ENCODE data around the gene NPR2.

NPR2 gene

DNA sequence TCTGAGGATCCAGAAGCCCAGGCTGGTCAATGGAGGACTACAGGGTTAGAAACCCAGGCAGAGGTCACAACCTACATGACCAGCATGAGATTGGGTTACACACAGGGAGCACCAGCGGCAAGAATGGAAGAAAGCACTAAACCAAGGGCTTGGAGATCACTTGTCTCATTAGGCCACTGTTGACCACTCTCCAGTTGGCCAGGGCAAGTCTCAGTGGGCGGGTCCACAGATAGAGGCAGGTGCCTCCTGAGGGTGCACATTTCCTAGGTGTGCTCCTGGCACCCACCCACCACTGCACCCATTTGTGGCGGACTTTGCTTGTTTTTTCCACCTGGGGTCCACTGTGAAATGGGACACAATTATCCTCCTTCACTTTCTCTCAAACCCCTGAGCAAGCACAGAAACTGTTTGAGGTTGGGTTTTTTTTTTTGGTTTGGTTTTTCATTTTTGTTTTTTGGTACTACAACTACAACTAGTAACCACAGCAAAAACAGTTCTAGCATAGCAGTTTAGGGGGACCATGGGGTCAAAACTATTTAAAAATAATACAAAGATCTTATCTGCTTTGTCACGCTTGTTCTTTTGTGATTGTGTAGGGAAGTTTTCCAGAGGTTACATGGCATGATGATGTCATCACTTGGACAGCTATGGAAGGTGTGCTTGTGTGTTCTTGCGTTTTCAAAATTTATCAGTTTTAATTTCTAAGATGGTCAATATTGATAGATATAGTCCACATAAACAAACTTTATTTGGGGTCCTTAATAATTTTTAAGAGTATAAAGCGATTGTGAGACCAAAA is 6.1 kb downstream of the NPR2 start:
- H3K27ac ChIP-seq (ENCODE audit: insufficient read depth, low read length, poor library complexity, severe bottlenecking), result no peak overlapping the region

DNA sequence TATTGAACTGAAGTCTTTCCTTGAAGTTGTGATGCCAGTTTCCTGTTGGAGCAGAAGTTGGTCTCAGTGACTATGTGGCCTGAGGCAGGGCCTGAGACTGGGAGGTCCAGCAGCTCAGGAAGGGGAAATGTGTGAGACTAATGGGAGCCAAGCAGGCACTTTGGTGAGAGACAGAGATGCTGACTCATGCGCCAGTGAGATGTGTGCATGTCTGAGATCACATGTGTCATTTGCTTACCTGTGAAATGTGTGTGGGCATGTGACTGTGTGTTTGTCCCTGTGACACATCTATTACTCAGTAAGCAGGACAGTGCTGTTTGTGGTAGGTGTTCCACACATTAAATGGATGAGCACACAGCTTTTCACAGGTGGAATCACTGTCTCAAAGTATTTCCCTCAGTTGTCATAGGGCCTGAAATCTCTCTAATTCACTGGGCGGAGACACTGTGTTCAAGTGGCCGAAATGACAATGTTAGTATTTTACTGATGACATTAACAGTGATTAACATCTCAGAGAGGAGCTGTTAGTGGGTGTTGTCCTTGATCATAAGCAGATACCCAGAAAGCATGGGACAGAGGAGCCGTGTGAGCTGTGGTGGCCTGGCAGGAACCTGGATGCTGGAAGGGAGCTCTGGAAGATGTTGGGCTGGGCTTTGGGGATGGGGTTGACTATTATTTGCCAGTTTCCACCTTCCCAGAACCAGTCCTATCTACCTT is 7.4 kb downstream of the NPR2 start:
- Histone ChIP-seq H3K27ac (ENCODE audit: insufficient read depth, low read length, poor library complexity, severe bottlenecking) (no peak overlapping the region), H3K4me3 (ENCODE audit: insufficient read depth, low read depth, low read length, poor library complexity, severe bottlenecking) (no peak overlapping the region), H3K27me3 (replicated peaks; ENCODE audit: control insufficient read depth, insufficient read depth, low read length, poor library complexity, severe bottlenecking) (no peaks in the 10 kb centered on the region), H3K4me1 (ENCODE audit: control insufficient read depth, insufficient read depth, low read length, poor library complexity, severe bottlenecking) (no peaks in the 10 kb centered on the region), H3K36me3 (ENCODE audit: control insufficient read depth, insufficient read depth, low read length) (no peaks in the 10 kb centered on the region), H3K9me3 (ENCODE audit: control insufficient read depth, low read length) (no peaks in the 10 kb centered on the region)
- DNase-seq, result no peak

More for the DNA sequence above, 6.1 kb downstream of the NPR2 start:
- Histone ChIP-seq H3K36me3 (ENCODE audit: control insufficient read depth, insufficient read depth, low read length) (peaks cover 6% of the 10 kb centered on the region), H3K27me3 (replicated peaks; ENCODE audit: control insufficient read depth, insufficient read depth, low read length, poor library complexity, severe bottlenecking) (no peaks in the 10 kb centered on the region), H3K9me3 (ENCODE audit: control insufficient read depth, low read length) (no peaks in the 10 kb centered on the region), H3K4me3 (ENCODE audit: insufficient read depth, low read depth, low read length, poor library complexity, severe bottlenecking) (no peak overlapping the region), H3K4me1 (ENCODE audit: control insufficient read depth, insufficient read depth, low read length, poor library complexity, severe bottlenecking) (no peaks in the 10 kb centered on the region)
- no peak for DNase-seq

DNA sequence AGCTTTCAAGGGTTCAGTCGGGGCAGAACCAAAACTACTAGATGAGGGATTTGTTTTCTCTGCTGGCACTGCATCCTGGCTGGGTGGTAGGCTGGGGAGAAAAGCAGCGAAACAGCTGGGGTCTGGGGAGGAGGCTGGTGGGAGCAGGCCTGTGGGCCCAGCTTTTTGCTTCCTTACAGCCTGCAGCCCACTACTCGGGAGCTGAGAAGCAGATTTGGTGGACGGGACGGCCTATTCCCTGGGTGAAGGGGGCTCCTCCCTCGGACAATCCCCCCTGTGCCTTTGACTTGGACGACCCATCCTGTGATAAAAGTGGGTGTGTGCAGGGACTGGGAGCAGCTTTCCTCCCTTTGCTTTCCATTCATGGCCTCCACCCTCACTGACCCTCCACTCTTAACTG is 9.1 kb downstream of the NPR2 start:
- Histone ChIP-seq H3K27ac (ENCODE audit: insufficient read depth, low read length, poor library complexity, severe bottlenecking) (no peak overlapping the region), H3K27me3 (replicated peaks; ENCODE audit: control insufficient read depth, insufficient read depth, low read length, poor library complexity, severe bottlenecking) (no peaks in the 10 kb centered on the region), H3K4me3 (ENCODE audit: insufficient read depth, low read depth, low read length, poor library complexity, severe bottlenecking) (no peak overlapping the region), H3K9me3 (ENCODE audit: control insufficient read depth, low read length) (no peaks in the 10 kb centered on the region), H3K36me3 (ENCODE audit: control insufficient read depth, insufficient read depth, low read length) (peaks cover 8% of the 10 kb centered on the region), H3K4me1 (ENCODE audit: control insufficient read depth, insufficient read depth, low read length, poor library complexity, severe bottlenecking) (no peaks in the 10 kb centered on the region)
- no peak for DNase-seq

DNA sequence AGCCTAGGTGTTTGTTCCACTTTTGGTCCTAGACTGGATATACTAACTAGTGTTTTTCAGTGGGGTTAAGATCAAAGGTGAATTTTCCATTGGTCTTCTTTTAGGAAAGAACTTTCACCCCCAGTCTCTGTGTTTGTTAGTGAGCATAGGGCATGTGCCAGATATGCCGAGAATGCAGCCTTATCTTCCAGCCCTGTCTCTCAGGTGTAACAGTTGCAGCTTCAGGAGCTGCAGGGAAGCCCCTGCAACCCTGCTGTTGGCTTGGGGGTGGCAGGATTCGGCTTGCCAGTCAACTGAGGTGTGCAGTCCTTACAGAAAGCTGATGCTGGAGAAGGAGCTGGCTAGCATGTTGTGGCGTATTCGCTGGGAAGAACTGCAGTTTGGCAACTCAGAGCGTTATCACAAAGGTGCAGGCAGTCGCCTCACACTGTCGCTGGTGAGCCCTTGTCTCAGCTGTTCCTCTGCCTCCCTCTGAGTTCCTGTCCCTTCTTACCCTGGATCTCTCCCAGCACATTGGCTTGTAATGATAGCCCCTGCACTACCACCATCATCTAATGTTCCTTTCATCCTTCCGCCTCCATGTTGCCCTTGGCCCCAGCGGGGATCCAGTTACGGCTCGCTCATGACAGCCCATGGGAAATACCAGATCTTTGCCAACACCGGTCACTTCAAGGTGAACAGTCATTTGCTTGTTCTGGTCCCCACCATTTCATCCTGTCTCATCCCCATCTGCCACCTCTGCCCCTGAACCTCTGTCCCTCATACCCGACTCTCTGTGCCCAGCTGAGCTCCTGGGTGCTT is 10.1 kb downstream of the NPR2 start:
- H3K27me3 ChIP-seq (replicated peaks; ENCODE audit: control insufficient read depth, insufficient read depth, low read length, poor library complexity, severe bottlenecking), result no peaks in the 10 kb centered on the region
- no peak overlapping the region for H3K4me3 ChIP-seq (ENCODE audit: insufficient read depth, low read depth, low read length, poor library complexity, severe bottlenecking)
- no peaks in the 10 kb centered on the region for H3K9me3 ChIP-seq (ENCODE audit: control insufficient read depth, low read length)
- no peak for DNase-seq
- H3K36me3 ChIP-seq (ENCODE audit: control insufficient read depth, insufficient read depth, low read length), result peaks cover 16% of the 10 kb centered on the region
- H3K4me1 ChIP-seq (ENCODE audit: control insufficient read depth, insufficient read depth, low read length, poor library complexity, severe bottlenecking), result no peaks in the 10 kb centered on the region
- H3K27ac ChIP-seq (ENCODE audit: insufficient read depth, low read length, poor library complexity, severe bottlenecking), result no peak overlapping the region

DNA sequence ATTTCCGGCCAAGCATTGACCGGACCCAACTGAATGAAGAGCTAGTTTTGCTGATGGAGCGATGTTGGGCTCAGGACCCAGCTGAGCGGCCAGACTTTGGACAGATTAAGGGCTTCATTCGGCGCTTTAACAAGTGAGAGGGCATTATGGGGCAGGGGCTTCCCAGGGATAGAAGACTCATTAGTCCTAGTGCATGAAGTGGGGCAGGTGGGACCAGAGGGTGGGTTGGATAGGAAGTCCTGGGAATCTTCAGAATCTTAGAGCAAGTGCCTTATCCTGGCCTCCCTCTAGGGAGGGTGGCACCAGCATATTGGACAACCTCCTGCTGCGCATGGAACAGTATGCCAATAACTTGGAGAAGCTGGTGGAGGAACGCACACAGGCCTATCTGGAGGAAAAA is 14.7 kb downstream of the NPR2 start:
- Histone ChIP-seq H3K4me1 (ENCODE audit: control insufficient read depth, insufficient read depth, low read length, poor library complexity, severe bottlenecking) (no peaks in the 10 kb centered on the region), H3K27me3 (replicated peaks; ENCODE audit: control insufficient read depth, insufficient read depth, low read length, poor library complexity, severe bottlenecking) (no peaks in the 10 kb centered on the region), H3K4me3 (ENCODE audit: insufficient read depth, low read depth, low read length, poor library complexity, severe bottlenecking) (no peak overlapping the region), H3K27ac (ENCODE audit: insufficient read depth, low read length, poor library complexity, severe bottlenecking) (no peak overlapping the region), H3K36me3 (ENCODE audit: control insufficient read depth, insufficient read depth, low read length) (peaks cover 24% of the 10 kb centered on the region), H3K9me3 (ENCODE audit: control insufficient read depth, low read length) (no peaks in the 10 kb centered on the region)
- no peak for DNase-seq

DNA sequence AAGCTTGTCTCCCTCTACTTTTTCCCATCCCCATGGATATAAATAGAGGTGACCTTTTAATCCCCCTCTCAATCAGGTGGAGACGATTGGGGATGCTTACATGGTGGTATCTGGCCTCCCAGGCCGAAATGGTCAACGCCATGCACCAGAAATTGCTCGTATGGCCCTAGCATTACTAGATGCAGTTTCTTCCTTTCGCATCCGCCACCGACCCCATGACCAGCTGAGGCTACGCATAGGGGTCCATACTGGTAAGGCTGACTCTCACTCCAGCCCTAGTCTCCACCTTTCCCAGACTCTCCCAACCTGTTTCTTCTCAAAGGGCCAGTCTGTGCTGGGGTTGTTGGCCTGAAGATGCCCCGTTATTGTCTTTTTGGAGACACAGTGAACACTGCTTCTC is 17.0 kb downstream of the NPR2 start:
- H3K9me3 ChIP-seq (ENCODE audit: control insufficient read depth, low read length), result no peaks in the 10 kb centered on the region
- peaks cover 24% of the 10 kb centered on the region for H3K36me3 ChIP-seq (ENCODE audit: control insufficient read depth, insufficient read depth, low read length)
- H3K4me3 ChIP-seq (ENCODE audit: insufficient read depth, low read depth, low read length, poor library complexity, severe bottlenecking), result no peak overlapping the region
- peaks cover 12% of the 10 kb centered on the region for H3K4me1 ChIP-seq (ENCODE audit: control insufficient read depth, insufficient read depth, low read length, poor library complexity, severe bottlenecking)
- H3K27ac ChIP-seq (ENCODE audit: insufficient read depth, low read length, poor library complexity, severe bottlenecking), result no peak overlapping the region
- no peak for DNase-seq
- no peaks in the 10 kb centered on the region for H3K27me3 ChIP-seq (replicated peaks; ENCODE audit: control insufficient read depth, insufficient read depth, low read length, poor library complexity, severe bottlenecking)

DNA sequence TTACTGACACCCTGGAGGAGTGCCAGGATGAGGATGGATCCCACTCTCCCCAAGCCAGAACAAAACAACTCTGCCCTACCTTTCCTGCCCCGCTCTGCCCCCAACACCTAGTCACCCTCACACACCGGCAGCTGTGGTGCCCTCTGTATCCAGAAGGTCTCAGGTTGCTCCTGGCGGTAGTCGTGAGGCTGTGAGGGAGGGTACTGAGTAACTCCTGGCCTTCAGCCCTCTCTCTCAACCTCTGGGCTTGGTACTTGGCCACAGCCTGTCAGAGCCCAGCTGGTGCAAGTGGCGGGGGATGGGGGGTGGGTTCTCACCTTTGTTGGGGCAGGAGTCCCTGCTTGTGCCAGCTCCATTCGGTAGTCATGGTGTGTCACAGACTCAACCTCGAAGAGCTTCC is 18.7 kb downstream of the NPR2 start:
- no peaks in the 10 kb centered on the region for H3K9me3 ChIP-seq (ENCODE audit: control insufficient read depth, low read length)
- peaks cover 22% of the 10 kb centered on the region for H3K4me1 ChIP-seq (ENCODE audit: control insufficient read depth, insufficient read depth, low read length, poor library complexity, severe bottlenecking)
- no peak overlapping the region for H3K27ac ChIP-seq (ENCODE audit: insufficient read depth, low read length, poor library complexity, severe bottlenecking)
- no peak for DNase-seq
- no peak overlapping the region for H3K4me3 ChIP-seq (ENCODE audit: insufficient read depth, low read depth, low read length, poor library complexity, severe bottlenecking)
- peaks cover 20% of the 10 kb centered on the region for H3K36me3 ChIP-seq (ENCODE audit: control insufficient read depth, insufficient read depth, low read length)
- H3K27me3 ChIP-seq (replicated peaks; ENCODE audit: control insufficient read depth, insufficient read depth, low read length, poor library complexity, severe bottlenecking), result no peaks in the 10 kb centered on the region

DNA sequence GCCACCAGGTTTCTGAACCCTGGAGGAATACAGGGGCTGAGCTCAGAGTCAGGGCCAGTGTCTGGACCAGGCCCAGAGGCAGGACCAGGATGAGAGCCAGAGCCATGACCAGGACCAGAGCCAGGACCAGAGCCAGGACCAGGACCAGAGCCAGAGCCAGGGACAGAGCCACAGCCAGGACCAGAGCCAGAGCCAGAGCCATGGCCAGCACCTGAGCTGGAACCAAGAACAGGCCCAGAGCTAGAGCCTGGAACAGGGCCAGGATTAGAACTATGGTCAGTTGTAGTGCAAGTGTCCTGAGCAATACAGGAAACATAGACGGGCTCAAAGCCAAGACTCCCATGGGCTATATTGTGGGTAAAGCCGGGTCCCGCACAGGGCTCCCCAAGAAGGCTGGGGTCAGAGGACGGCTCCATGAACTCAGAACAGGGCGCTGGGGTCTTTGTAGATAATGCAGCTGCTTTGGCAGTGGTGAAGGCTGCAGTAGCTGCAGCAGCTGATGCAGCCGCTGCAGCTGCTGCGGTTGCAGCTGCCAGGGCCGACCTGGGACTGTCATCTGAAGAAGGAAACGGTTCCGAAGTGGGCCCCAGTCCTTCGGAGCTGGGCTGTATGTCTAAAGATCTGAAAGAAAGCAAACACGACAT is 20.1 kb downstream of the NPR2 start:
- peak overlapping the region; percentile 67 for H3K27ac ChIP-seq (ENCODE audit: insufficient read depth, low read length, poor library complexity, severe bottlenecking)

DNA sequence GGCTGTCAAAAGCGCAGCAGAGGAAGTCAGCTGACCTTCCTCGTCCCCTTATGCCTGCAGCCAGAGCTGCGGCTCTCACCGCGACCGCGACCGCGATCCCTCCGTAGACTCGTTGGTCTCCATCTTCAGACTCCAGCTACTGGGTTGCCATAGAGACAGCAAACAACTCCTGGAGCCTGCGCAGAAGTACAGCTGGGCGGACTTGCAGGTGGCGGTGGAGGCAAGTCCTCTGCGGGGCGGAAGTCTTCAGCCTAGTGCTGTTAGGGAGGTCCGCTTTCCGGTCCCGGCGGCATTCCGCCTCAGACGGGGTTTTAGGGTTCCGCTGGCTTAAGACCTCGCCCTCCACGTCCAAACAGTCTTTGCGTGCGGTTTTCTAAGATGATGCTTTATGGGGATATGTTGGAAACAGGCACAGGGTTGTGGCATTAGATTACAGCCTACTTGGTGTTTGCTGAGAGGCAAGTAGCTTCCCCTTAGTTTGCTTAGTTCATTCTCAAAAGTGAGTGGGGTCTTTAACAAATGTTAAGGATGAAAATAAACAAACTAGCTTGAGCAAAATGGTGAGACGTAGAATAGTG is 20.7 kb downstream of the NPR2 start, which contains the start of gene SPAG8:
Gene SPAG8 (minus strand): TSS at position 238 of the 578 bp plus-strand sequence. CDS start 115 bp downstream, at position 123.
- H3K27ac ChIP-seq (ENCODE audit: insufficient read depth, low read length, poor library complexity, severe bottlenecking), result peak within 1 kb of the TSS; percentile 67

More for the DNA sequence above, 20.1 kb downstream of the NPR2 start:
- peak overlapping the region; percentile 39 for H3K4me3 ChIP-seq (ENCODE audit: insufficient read depth, low read depth, low read length, poor library complexity, severe bottlenecking)
- no peaks in the 10 kb centered on the region for H3K9me3 ChIP-seq (ENCODE audit: control insufficient read depth, low read length)
- no peaks in the 10 kb centered on the region for H3K27me3 ChIP-seq (replicated peaks; ENCODE audit: control insufficient read depth, insufficient read depth, low read length, poor library complexity, severe bottlenecking)
- no peak for DNase-seq
- peaks cover 22% of the 10 kb centered on the region for H3K4me1 ChIP-seq (ENCODE audit: control insufficient read depth, insufficient read depth, low read length, poor library complexity, severe bottlenecking)
- peaks cover 8% of the 10 kb centered on the region for H3K36me3 ChIP-seq (ENCODE audit: control insufficient read depth, insufficient read depth, low read length)

More for the DNA sequence above, 20.7 kb downstream of the NPR2 start, which contains the start of gene SPAG8:
- Histone ChIP-seq H3K4me1 (ENCODE audit: control insufficient read depth, insufficient read depth, low read length, poor library complexity, severe bottlenecking) (peaks cover 22% of the 10 kb centered on the region), H3K36me3 (ENCODE audit: control insufficient read depth, insufficient read depth, low read length) (peaks cover 8% of the 10 kb centered on the region), H3K9me3 (ENCODE audit: control insufficient read depth, low read length) (no peaks in the 10 kb centered on the region), H3K4me3 (ENCODE audit: insufficient read depth, low read depth, low read length, poor library complexity, severe bottlenecking) (peak within 1 kb of the TSS; percentile 39), H3K27me3 (replicated peaks; ENCODE audit: control insufficient read depth, insufficient read depth, low read length, poor library complexity, severe bottlenecking) (no peaks in the 10 kb centered on the region)
- peak; percentile 97 to 98 (median 97) for DNase-seq

Measured in effector memory CD4-positive, alpha-beta T cell (primary cell).